HG03342 (cell line): ENCODE data around the gene GPRIN1.

Experiments
- ATAC-seq: cut with Tn5 transposase; IDR thresholded peaks from one replicate; pipeline ENCODE4 v1.9.1; 2021; ENCODE audit warnings: mild to moderate bottlenecking, moderate library complexity; ENCODE audit not compliant: unreplicated experiment

Gene GPRIN1

DNA sequence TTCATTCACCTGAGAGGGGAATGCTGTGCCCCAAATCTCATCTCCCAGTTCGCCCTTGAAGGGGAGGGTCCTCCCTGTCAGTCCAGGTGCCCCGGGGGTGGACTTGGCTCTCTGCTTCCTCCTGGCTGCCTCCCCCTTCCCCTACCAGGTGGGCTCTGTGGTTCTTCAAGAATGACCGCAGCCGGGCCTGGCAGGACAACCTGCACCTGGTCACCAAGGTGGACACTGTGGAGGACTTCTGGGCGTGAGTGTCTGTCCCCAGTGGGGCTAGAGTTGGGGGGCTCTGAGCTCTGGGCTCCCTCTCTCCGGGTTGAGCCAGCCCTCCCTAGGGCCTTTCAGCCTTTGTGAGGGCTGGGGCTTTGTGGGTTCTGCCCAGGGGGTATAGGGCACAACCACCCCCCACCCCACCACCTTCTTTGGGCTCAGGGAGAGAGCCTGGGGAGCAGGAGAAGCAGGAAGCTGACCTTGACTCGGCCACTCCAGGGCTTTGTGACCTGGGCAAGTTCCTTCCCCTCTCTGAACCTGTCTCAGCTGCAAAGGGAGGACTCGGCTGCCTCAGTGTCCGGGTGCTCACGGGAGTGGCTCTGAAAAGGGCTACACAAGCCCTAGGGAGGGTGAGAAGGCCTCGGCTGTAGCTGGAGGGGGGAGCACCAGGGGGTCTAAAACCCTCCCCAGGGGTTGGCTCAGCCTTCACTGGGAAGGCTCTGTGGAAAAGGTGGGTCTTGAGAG, 33.7 kb upstream of the GPRIN1 start:
- ATAC-seq, result no peak

DNA sequence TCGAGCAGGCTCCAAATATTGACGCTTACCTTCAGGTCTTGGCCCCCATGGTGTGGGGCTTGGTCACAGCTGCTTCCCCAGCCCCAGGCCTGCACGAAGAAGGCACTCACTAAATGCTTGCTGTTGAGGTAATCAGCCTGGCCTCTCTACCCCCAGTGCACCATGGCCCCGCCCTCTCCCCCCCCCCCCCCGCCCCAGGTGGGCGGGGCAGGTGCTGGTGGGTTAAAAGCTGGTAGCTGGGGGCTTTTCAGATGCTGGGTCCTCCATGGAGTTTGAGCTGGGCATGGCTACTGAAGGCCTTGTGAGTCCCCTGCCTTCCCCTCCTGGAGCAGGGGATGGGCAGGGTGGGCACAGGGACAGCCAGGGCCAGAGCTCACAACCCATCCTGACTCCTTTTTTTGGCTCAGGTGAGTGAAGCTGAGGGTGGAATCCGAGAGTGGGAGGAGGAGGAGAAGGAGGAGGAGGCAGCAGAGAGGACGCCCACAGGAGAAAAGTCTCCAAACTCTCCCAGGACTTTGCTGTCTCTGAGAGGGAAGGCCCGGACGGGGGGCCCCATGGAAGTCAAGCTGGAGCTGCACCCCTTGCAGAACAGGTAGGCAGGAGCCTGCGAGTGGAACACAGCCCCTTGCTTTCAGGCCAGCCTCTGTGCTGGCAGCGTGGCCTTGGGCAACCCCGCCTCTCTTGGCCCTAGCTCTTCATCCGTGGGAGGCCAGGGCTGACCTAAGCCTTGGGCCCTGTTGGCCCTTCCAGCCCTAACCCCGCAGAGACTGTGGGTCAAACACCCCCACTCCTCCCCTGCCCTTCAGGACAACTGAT, 32.9 kb upstream of the GPRIN1 start:
- ATAC-seq, result no peak

DNA sequence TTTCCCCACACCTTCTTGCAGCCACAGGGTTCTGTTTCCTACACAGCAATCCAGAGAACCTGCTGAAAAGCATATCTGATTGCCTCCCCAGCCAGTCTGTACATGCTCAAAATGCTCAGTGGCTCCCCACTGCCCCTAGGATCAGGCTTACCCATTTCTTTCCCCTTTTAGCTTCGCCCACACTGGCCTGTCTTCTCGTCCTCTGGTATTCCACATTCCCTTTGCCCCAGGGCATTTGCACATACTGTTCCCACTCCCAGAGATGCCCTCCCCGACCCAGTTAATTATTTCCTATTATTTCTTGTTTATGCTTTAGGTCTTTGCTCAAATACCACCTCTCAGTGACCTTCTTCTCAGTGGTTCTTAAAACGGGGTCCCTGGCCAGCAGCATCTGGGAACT, 30.7 kb upstream of the GPRIN1 start:
- no peak for ATAC-seq

DNA sequence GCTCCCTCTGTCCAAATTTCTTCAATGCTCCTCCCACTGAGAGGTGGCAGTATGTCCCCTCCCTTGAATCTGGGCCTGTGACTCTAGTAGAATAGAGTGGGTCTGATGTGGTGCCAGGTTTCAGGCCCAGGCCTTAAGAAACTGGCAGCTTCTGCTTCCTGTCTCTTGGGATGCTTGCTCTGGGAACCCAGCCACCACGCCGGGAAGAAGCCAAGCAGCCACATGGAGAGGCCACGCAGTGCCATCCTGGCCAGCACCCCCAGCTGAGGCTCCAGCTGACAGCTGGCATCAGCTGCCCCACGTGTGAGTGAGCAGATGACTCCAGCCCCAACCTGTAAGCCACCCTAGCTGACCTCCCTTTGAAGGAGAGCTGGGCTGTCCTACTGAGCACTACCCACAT, 30.0 kb upstream of the GPRIN1 start:
- no peak for ATAC-seq

DNA sequence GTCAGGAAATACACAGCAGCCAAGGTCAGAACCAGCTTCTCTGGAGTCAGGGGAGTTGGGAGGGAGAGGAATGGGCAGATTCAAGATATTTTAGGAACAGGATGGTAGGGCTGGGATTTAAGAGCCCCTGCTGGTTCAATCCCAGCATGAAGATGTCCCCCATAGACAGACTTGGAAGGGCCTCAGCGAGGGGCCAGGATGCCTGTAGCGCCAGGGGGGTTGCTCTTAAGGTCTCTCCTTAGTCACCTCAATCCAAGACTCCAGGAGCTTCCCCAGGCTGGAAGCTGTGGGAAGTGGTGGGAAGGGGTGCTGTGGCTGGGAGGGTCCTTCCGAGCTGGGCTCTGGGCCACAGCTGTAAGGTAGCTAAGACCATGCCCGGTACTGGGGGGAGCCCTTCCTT, 29.3 kb upstream of the GPRIN1 start:
- no peak for ATAC-seq

- ATAC-seq, result no peak
Measured at GRCh38 chr5:176638437-176638836, 28.5 kb upstream of the GPRIN1 start.

- no peak for ATAC-seq
Measured at GRCh38 chr5:176637556-176637955, 27.6 kb upstream of the GPRIN1 start.

DNA sequence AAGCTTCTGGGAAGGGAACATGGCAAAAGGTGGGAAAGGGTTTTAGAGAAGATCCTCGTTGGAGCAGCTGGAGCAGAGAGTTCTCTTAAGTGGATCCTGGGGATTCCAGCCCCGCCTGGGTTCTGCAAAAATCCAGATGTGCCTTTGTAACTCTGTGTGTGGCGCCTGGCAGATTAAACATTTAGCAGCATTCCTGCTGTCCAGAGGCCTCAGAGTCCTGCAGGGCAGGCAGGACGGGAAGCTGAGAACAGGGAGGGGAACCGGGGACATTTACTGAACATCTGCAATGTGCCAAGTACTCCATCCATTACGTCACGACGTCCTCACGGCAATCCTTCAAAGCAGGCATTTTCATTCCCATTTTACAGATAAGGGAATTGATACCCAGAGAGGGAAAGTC, 26.5 kb upstream of the GPRIN1 start:
- ATAC-seq, result no peak

GRCh38 chr5:176633598-176633997, 23.6 kb upstream of the GPRIN1 start:
- ATAC-seq, result no peak

DNA sequence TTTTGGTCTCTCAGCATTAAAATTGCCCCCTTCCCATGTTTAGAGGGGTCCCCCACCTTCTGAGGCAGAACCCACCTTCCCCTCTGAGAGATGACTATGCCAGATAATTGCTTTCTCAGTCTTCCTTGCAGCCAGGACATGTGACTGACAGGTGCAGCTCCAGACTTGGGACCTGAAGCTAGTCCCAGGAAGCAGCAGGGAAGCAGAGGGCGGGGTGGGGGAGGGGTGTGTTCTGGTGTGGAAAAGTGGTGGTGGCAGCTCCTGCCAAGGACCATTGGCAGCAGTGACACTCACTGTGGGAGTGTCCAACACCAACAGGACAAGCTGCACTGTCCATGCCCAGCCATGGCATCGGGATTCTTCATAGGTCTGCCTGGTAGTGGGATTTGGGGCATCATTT, 22.8 kb upstream of the GPRIN1 start:
- no peak for ATAC-seq

DNA sequence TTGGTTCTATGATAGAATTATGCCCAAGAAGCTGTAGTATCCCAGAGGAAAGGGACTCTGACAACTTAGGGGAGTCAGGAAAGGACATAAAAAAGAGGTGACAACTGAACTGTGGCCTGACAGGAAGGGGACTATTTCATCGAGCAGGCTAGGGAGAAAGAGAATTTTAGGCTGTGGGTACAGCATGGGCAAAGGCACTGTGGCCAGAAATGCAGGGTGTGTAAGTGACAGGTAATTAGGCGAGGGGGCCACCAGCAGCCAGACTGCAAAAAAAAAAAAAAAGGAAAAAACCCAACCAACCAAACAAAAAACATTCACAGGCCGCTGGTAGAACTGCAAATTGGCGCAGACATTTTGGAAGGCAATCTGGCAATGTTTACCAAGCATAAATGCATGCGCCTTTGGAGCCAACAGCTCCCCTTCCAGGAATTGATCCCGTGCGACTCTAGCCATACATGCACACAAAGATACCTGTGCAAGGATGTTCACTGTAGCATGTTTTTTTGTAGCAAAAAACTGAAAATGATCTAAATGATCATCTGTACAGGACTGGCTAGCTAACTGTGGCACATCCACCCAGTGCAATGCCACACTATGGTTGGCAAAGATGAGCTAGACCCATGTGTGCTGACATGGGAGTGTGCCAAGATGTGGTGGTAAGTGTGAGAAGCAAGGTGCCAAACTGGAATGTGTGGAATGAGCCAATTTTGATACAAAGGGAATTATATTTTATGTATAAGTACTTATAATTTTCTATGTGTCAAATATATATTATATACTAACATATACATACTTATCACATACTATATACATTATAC, 21.6 kb upstream of the GPRIN1 start:
- no peak for ATAC-seq

GRCh38 chr5:176630681-176631222, 20.8 kb upstream of the GPRIN1 start:
- no peak for ATAC-seq

DNA sequence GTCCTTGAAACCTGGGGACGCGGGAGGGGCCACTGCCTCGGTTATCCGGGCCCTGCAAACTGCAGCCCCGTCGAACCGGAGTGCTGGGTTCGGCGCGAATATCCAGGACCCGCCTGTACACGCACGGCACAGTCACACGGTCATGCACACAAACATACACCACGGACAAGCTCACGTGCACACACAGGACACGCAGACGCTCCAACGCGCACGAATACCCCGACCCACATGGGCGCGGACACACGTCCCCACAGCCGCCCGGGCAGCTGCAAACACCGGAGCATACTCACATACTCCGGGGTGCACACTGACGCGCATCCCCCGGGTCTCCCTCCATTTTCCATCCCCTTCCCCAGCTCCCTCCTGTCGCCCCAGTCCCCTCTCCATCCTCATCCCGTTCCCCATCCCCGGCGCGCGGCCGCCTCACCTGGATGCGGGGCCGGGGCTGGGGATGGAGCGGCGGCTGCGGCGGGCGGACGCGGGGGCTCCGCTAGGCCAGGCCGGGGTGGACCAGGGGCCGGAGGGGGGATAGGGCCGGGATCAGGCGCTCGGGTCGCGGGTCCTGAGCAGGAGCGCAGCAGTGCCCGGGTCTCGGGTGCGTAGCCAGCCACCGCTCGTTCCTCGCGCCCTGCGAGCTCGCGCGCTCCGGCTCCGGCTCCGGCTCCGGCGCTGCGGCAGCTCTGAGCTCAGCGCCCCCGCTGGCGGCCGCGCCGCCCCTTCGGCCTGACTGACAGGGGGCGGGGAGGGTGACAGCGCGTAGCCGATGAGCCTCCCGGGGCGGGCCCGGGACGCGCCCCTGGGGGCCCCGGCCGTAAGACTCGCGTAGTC, 20.1 kb upstream of the GPRIN1 start, which contains the start of the genes EIF4E1B and SNCB:
EIF4E1B (plus strand) TSS at position 823 of the 828 bp plus-strand sequence. CDS start 12,113 bp downstream, outside the sequence.
SNCB (minus strand) TSS at position 682 of the 828 bp plus-strand sequence. CDS start 880 bp downstream, outside the sequence.
- no peak for ATAC-seq

GRCh38 chr5:176629317-176629852, 19.4 kb upstream of the GPRIN1 start:
- no peak for ATAC-seq

- ATAC-seq, result no peak
Measured at GRCh38 chr5:176628406-176629228, 18.7 kb upstream of the GPRIN1 start.

GRCh38 chr5:176627582-176627981, 17.6 kb upstream of the GPRIN1 start:
- no peak for ATAC-seq

- ATAC-seq, result no peak
Measured at GRCh38 chr5:176626876-176627236, 16.9 kb upstream of the GPRIN1 start.

DNA sequence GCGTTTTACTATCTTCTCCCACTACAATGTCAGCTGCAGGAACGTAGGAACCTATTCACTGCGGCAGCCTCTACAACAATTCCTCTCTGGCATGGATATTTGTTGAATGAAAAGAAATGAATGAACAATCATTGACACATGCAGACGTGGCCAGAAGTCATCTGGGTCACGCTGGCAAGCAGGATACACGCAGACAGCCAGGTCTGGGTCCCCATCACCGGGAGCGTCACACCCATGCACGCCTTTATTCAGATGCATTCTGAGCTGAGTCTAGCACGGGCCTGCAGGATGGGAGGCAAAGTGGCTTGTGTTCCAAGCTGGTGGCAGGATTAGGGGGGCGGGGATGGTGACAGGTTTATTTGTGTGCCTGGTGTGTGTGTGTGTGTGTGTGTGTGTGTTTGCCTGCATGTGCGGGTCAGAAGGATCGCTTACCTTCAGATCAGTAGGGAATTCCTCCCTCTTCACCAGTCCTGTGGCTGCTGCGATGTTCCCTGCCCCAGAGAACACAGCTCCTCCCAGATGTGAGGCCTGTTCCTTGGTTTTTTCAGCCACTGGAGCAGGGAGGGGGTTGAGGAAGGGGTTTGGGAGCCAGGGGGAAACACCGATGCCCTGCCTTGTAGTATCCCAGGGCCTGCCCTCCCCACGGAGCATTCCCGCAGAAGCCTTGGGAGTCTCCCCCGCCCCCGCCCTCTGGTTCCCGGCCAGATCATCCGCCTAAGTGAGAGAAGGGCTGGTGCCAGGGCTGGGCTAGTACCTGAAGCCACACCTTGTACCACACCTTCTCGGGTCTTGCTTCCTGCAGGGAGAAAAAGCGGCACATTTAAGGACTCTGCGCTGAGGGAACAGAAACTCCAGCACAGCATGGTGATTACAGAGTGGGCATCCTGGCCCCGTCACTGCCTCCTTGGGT, 16.3 kb upstream of the GPRIN1 start:
- ATAC-seq, result no peak
